ENCODE results near the gene PDE6A. TPM values are rescaled to one million over a fixed set of nuclear protein-coding genes. Genes with fewer than 3 reads are reported as not detected.

PDE6A gene
- total RNA-seq, 1 donor from 2014 or later: 0.14 TPM

GRCh38 chr5:149845601-149846000, 99.0 kb downstream of the PDE6A start:
- Histone ChIP-seq H3K9ac (ENCODE audit: low read length) (no peak overlapping the region), H3K9me3 (ENCODE audit: insufficient read depth, low read depth, low read length) (no peaks in the 10 kb centered on the region), H3K79me2 (ENCODE audit: insufficient read depth, low read length) (no peaks in the 10 kb centered on the region), H4K20me1 (ENCODE audit: insufficient read depth, low read length) (no peaks in the 10 kb centered on the region), H3K4me3 (ENCODE audit: insufficient read depth, low read depth, low read length) (no peak overlapping the region), H3K27ac (ENCODE audit: low read depth, low read length) (no peak overlapping the region), H2AFZ (ENCODE audit: low read depth, low read length) (no peak overlapping the region), H3K4me2 (ENCODE audit: low read length) (no peak overlapping the region), H3K36me3 (ENCODE audit: insufficient read depth, low read length) (no peaks in the 10 kb centered on the region), H3K27me3 (ENCODE audit: insufficient read depth, low read length) (no peaks in the 10 kb centered on the region), H3K4me1 (ENCODE audit: insufficient read depth, low read length) (no peaks in the 10 kb centered on the region)
- no peak for FAIRE-seq
- peaks cover 32% of the 10 kb centered on the region for H3K36me3 Mint-ChIP-seq (ENCODE audit: low read depth, unreplicated experiment)
- no peaks in the 10 kb centered on the region for H3K9me3 Mint-ChIP-seq (ENCODE audit: unreplicated experiment)
- peaks cover 4% of the 10 kb centered on the region for H3K27me3 Mint-ChIP-seq (ENCODE audit: low read depth, unreplicated experiment)
- TF ChIP-seq CTCF (IDR thresholded peaks at IDR 0.05; ENCODE audit: insufficient read depth, low read depth, low read length) (no peak), EZH2 (IDR thresholded peaks at IDR 0.05; ENCODE audit: insufficient read depth, low read length) (no peak)
- no peak overlapping the region for H3K4me3 Mint-ChIP-seq (ENCODE audit: unreplicated experiment)
- no peak for DNase-seq (ENCODE audit: low read depth)
- H3K4me1 Mint-ChIP-seq (ENCODE audit: low read depth, unreplicated experiment): no peaks in the 10 kb centered on the region
- no peak overlapping the region for H3K27ac Mint-ChIP-seq (ENCODE audit: unreplicated experiment)

DNA sequence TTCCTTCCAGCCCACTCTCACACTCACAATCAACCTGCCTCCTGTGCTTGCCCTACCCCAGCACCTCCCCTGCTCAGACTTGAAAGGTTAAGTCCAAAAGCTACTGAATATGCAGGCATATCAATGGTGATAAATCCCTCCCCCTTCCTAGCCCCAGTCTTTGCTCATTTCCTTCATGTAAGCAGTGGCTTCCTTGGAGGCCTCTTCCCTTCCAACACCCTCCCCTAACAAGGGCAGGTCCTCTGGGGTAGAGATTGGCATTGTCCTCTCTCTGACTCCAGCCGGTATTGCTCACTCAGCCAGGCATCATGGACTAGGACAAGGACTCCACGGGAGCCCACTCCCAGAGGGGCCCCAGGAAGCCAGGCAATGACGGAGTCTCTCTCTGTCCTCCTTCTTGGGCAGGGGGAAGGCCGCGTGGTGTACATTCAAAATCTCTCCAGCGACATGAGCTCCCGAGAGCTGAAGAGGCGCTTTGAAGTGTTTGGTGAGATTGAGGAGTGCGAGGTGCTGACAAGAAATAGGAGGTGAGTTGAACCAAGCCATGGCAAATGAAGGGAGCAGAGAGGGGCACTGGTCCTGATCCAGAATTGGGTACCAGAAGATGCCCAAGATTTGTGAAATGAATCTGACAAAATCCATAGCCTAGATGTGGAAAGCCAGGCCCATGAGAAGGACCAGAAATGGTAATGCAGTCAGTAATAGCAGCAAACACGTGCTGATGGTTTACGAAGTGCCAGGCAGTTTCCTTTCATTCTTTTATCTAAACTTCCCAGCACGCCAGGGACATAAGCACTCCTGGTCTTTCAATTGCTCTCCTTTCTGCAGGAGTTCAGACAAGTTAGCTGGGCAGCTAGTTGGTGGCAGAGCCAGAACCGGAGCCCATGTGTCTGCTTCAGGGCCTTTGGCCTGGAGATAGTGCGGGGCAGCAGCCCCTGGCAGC, 102.5 kb downstream of the PDE6A start:
- Histone ChIP-seq H3K79me2 (ENCODE audit: insufficient read depth, low read length) (no peaks in the 10 kb centered on the region), H3K27me3 (ENCODE audit: insufficient read depth, low read length) (no peaks in the 10 kb centered on the region), H3K4me2 (ENCODE audit: low read length) (no peak overlapping the region), H3K36me3 (ENCODE audit: insufficient read depth, low read length) (no peaks in the 10 kb centered on the region), H2AFZ (ENCODE audit: low read depth, low read length) (no peak overlapping the region), H3K27ac (ENCODE audit: low read depth, low read length) (no peak overlapping the region), H3K9ac (ENCODE audit: low read length) (no peak overlapping the region), H4K20me1 (ENCODE audit: insufficient read depth, low read length) (no peaks in the 10 kb centered on the region), H3K9me3 (ENCODE audit: insufficient read depth, low read depth, low read length) (no peaks in the 10 kb centered on the region), H3K4me3 (ENCODE audit: insufficient read depth, low read depth, low read length) (no peak overlapping the region), H3K4me1 (ENCODE audit: insufficient read depth, low read length) (peaks cover 9% of the 10 kb centered on the region)
- Mint-ChIP-seq H3K4me3 (ENCODE audit: unreplicated experiment) (no peak overlapping the region), H3K4me1 (ENCODE audit: low read depth, unreplicated experiment) (peaks cover 11% of the 10 kb centered on the region), H3K36me3 (ENCODE audit: low read depth, unreplicated experiment) (peaks cover 17% of the 10 kb centered on the region), H3K27me3 (ENCODE audit: low read depth, unreplicated experiment) (no peaks in the 10 kb centered on the region), H3K27ac (ENCODE audit: unreplicated experiment) (no peak overlapping the region), H3K9me3 (ENCODE audit: unreplicated experiment) (no peaks in the 10 kb centered on the region)
- FAIRE-seq: no peak
- no peak for TF ChIP-seq EZH2 (IDR thresholded peaks at IDR 0.05; ENCODE audit: insufficient read depth, low read length)
- no peak for TF ChIP-seq CTCF (IDR thresholded peaks at IDR 0.05; ENCODE audit: insufficient read depth, low read depth, low read length)
- DNase-seq (ENCODE audit: low read depth): no peak
